HCEC 1CT (cell line): ENCODE measurements around the gene WDR93.

Source experiments
- DNase-seq: peaks from one replicate; pipeline ENCODE4 v3.0.0-alpha.2; 2017

WDR93 gene

GRCh38 chr15:89690276-89691218, at the start of gene WDR93, which contains the start of gene PEX11A:
WDR93 (plus strand) TSS chr15:89690811; CDS start chr15:89701747, 10,936 bp downstream.
PEX11A (minus strand) TSS chr15:89690754; CDS start chr15:89690632, 122 bp downstream.
- DNase-seq, result peak; percentile 51

GRCh38 chr15:89641053-89641452, 49.6 kb upstream of the WDR93 start:
- no peak for DNase-seq

- no peak for DNase-seq
Observed at GRCh38 chr15:89642106-89642505, 48.5 kb upstream of the WDR93 start.

DNA sequence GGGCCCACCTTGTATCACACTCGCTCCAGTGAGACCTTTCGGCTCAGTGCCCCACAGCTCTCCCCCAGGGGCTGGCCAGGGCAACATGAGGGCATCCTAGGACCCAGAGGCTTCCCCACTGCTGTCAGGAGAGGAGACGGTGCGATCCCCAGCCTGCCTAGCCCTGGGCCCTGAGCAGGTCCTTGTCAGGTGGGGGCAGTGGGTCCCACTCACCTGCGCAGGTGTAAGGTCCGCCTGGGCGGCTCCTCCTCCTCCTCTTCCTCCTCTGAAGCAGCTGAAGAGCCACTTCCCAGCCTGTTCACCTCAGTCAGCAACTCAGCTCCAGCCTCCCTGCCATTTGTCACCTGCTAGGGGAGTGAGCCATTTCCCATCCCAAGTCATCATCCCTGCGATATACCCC, 44.9 kb upstream of the WDR93 start:
- no peak for DNase-seq

- no peak for DNase-seq
Observed at GRCh38 chr15:89646416-89647141, 44.0 kb upstream of the WDR93 start.

DNA sequence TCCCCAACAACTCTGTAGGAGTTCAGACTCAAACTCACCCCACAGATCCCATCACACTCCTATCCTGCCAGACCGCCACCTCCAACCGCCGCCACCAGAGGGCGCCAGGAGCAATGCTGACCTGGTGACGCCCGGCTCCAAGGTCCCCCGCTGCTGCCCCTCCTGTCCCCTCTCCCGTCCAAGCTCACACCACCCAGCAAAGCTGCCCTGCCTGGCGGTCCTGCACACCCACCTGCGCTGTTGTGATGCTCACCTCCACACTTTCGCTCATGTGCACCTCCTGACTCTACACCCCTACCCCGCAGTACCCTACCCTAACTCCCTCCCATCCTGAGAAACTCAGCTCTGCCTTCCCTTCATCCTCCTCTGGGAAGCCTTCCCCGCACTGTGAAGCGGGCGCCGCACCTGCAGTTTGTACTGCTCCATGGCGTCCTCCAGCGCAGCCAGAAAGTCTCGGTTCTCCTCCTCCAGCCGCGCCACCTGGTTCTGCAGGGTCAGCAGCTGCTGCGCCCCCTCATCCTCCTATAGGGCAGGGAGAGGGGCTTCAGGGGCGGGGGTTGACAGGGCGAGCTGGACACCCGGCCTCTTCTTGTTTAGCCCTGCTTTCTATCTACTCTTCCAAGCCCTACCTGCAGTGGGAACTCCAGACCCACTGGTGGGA, 43.3 kb upstream of the WDR93 start:
- peak; percentile 21 for DNase-seq

- no peak for DNase-seq
Observed at GRCh38 chr15:89648106-89649012, 42.3 kb upstream of the WDR93 start.

GRCh38 chr15:89649013-89649625, 41.5 kb upstream of the WDR93 start:
- no peak for DNase-seq

DNA sequence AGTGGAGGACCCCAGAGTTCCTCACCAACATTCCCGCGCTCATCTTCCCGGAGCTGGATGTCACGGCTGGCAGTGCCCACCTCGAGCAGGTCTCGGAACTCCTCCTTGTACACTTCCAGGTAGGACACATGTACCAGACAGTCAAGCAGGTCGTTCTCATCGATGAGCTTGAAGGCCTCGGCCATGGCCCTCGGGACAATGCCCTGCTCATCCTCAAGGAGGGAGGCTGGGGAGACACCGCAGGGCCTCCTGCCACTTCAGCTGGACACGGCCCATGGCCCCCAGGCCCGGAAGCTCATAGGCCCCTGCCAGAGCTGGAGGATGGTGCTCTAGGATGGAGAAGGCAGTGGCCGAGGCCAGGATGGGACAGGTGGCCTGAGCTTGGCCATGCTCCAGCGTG, 40.9 kb upstream of the WDR93 start:
- DNase-seq, result no peak

DNA sequence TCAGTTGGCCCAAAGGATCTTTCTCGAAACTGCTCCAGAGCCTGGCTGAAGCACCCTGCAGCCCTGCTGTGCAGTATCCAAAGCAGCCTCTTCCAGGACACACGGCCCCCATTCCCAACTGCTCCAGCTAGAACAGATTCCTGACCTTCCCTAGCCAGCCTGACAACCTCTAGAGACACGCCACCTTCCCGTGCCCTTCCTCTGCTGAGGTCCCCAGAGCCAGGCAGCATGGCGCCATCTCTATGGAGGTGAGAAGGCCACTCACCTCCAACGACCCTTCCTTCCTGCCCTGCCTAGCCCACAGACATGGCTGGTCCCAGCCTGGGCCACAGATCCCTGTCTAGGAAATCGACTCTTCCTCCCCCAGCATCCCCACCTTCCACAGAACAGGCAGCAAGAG, 38.5 kb upstream of the WDR93 start:
- DNase-seq, result no peak

- no peak for DNase-seq
Observed at GRCh38 chr15:89652666-89653065, 37.9 kb upstream of the WDR93 start.

DNA sequence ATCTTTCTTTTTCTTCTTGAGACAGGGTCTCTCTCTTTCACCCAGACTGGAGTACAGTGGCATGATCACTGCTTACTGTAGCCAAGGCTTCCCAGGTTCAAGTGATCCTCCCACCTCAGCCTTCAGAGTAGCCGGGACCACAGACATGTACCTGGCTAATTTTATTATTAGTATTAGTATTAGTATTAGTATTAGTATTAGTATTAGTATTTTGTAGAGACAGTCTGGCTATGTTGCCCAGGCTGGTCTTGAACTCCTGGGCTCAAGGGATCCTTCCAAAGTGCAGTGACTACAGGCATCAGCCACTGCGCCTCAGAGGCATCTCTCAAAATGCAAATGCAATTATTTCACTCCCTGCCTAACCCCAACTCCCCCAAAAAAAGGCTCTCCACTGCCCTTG, 37.0 kb upstream of the WDR93 start:
- no peak for DNase-seq

DNA sequence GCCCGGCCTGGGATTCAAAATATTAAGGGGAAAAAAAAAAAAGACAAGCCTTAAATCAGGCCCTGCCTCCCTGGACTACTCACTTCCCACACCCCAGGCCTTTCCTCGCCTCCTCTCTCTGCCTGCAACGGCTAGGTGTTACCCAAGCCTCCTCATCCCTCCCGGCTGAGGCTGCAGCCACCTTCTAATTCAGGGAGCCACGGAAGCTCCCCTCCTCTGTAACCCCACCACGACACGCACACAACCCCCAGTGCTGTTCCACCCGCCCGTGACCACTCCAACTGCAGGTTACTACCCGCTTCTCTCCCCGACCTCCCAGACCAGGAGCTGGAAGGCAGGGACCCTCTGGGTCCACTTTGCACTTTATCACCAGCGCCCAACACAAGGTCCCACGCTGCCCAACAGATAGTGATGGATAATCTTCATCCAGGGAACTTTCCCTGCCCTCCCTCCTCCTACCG, 36.3 kb upstream of the WDR93 start:
- DNase-seq, result peak; percentile 58

GRCh38 chr15:89654847-89655805, 35.5 kb upstream of the WDR93 start, which contains the start of gene KIF7:
KIF7 (minus strand) TSS chr15:89655467; CDS start chr15:89652930, 2,537 bp downstream.
- DNase-seq, result peak; percentile 15

DNA sequence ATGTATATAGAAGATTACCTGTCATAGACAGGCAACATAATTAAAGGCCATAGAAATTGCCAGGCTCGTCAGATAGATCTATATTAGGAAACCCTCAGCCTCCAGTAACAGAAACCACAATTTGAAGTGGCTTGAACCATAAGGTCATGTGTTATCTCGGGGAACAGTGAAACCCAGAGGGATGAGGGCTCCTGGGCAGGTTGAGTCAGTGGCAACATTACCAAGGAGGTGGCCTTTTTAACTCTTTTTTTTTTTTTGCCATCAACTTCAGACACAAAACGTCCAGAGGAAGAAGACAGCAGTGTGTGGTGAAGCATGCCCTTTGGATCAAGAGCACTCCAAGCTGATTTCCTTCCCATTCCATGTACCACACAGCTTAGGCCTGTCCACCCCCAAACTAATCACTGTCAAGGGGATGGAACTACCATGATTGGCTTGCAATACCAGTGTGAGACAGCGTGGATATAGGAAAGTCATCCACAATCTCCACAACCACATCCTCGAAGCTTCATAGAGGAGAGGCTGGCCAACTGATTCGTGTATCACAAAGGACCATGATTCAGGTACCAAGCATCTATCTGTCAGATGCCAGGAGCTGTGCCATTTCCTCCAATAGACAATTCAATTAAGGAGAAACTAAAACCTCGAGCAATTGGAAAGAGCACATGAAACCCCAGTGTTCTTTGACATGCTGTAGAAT, 34.3 kb upstream of the WDR93 start:
- no peak for DNase-seq

DNA sequence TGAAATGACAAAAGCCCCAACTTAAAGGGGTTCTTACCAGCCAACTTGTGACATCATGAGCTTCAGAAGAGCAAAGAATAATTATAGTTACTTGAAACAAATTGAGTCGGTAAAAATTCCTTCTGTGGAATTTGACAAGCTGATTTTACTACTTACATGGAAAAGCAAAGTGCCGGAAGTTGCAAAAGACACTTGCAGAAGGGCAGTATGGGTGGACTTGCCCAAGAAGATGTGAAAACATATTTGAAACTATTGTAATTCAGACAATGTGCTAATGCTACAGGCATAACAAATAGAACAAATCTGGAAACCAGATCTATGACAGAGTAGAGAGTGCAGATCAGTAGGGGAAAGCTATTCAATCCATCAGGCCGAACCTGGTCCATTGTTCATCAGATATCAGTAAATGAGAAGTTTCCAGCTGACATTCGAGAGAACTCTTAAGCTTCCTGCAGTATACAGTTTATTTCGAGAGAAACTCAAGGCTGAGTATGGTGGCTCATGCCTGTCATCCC, 32.9 kb upstream of the WDR93 start:
- DNase-seq, result no peak

DNA sequence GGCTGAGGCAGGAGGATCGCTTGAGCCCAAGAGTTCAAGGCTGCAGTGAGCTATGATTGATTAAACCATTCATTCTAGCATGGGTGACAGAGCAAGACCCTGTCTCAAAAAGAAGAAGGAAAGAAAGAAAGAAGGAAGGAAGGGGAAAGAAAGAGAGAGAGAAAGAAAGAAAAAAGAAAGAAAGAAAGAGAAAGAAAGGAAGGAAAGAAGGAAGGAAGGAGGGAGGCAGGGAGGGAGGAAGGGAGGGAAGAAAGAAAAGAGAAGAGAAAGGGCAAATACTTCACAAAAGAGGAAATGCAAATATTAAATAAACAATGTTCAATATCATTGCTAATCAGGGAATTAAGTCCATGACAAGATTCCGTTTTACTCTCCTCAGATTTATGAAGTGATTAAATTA, 31.3 kb upstream of the WDR93 start:
- no peak for DNase-seq

DNA sequence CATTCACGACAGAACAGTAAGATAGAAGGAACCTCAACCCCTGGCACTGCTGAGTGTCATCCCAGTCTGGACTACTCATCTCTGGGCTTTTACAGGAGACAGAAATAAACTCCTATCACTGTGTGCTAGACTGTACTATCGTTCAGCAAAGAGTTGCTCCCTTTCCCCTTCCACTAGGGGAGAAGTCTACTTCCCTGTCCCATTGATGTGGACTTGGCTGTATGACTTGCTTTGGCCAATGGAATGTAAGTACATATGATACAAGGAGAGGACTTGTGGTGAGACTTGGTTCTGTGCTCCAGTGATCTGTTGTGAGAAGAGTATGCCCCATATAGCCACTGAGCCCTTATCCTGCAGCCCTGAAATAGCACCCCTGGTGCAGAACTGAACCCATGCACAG, 30.1 kb upstream of the WDR93 start:
- no peak for DNase-seq

DNA sequence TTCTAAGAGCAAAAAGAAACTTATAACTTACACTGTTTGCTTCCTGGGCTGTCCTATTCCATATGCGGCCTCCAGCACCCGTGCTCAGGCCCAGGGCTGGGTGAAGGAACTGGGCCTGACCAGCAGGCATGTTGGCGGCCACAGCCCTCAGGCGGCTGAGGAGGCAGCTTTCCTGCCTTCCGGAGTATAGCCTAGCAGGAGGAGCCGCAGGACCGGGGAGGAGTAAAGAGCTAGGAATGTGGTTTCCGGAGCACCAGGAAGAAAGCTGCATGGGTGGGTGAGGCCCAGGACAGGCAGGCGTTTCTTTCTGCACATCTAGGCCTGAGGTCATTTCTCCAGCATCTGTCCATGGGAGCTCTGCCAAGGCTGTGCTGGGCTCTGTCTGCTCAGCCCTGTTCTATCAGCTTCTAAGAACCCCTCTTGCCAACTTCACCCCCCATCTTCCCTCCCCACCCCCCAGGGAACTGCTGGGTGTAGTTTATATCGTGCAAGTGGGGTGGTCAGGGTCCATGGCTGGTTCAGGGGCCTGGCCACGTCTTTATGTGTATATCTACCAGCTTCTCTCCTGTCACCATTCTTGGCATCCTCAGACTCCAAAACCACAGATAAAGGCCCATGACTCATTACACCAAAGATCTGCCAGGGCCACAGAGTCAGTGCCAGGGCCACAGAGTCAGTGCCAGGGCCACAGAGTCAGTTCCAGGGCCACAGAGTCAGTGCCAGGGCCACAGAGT, 27.6 kb upstream of the WDR93 start:
- DNase-seq, result peak; percentile 90
